Measurements from ENCODE around the gene NEU2. TPM values are rescaled to one million over a fixed set of nuclear protein-coding genes. Genes with fewer than 3 reads are reported as not detected.

NEU2 gene
- polyA plus RNA-seq, 6 donors from 2014 or later = not detected

DNA sequence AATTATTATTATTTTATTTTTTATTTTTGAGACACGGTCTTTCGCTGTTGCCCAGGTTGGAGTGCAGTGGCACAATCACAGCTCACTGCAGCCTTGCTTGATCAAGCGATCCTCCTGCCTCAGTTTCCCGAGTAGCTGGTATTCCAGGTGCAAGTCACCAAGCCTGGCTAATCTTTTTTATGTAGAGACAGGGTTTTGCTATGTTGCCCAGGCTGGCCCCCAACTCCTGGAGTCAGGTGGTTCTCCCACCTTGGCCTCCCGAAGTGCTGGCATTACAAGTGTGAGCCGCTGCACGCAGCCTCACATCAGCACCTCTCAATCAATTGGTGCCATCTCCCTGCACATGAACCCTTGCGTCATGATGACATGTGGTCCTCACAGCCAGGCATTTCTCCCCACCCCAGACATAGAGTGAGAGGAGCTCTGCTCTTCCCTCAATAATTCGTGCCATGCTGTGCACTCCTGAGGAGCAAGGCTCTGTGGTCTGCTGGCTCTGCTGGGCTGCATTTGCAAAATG is 33.5 kb downstream of the NEU2 start:
- Mint-ChIP-seq H3K27me3 (no peaks in the 10 kb centered on the region), H3K9me3 (no peaks in the 10 kb centered on the region), H3K4me1 (peaks cover 55 to 88% (median 78%) of the 10 kb centered on the region in 3 donors), H3K4me3 (peak overlapping the region in 4 of 8 donors; percentile 47 to 85 (median 69)), H3K27ac (peak overlapping the region in 5 of 6 donors; percentile 21 to 92 (median 60)), H3K36me3 (peaks cover 5 to 7% of the 10 kb centered on the region in 2 donors)
- ATAC-seq (ENCODE audit: low read depth in 2 of 2) (no peak), DNase-seq (no peak)

- peaks cover 48 to 78% (median 64%) of the 10 kb centered on the region in 3 donors for H3K4me1 Mint-ChIP-seq
- DNase-seq (no peak), ATAC-seq (ENCODE audit: low read depth in 2 of 2) (peak in 1 of 2 donors; percentile 35)
- peak overlapping the region; percentile 68 to 91 (median 80) for H3K4me3 Mint-ChIP-seq
- H3K27ac Mint-ChIP-seq = peak overlapping the region; percentile 89 to 99 (median 93)
- peaks cover 0 to 2% (median 0%) of the 10 kb centered on the region in 7 donors for H3K9me3 Mint-ChIP-seq
- H3K36me3 Mint-ChIP-seq = peaks cover 10 to 15% of the 10 kb centered on the region in 2 donors
- no peaks in the 10 kb centered on the region for H3K27me3 Mint-ChIP-seq
Observed at GRCh38 chr2:233068762-233069418, 36.4 kb downstream of the NEU2 start.

DNA sequence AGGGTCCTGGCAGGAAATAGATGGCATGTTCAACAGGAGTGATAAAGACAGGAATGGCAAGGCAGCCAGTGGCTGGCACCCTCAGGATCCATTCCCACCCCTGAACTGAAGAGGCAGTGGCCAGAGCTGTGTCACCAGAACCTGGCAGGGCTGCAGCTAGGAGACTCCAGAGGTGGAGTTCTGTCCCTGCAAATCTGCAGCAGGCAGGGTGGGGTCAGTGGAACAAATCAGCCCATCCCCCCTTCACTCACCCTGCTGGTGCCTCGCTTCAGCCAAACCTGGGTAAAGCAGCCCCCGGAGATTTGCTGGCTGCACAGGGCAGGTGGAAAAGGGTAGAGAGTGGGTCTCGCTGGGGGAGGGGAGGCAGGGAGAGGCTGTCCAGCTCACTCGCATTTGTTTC is 40.4 kb downstream of the NEU2 start:
- no peak for DNase-seq
- peaks cover 5 to 15% of the 10 kb centered on the region in 2 donors for H3K36me3 Mint-ChIP-seq
- H3K4me3 Mint-ChIP-seq = peak overlapping the region in 3 of 8 donors; percentile 16 to 23 (median 22)
- H3K27ac Mint-ChIP-seq = peak overlapping the region in 3 of 6 donors; percentile 73 to 87 (median 75)
- no peak for ATAC-seq (ENCODE audit: low read depth in 2 of 2)
- peaks cover 0 to 2% (median 0%) of the 10 kb centered on the region in 7 donors for H3K9me3 Mint-ChIP-seq
- H3K27me3 Mint-ChIP-seq = no peaks in the 10 kb centered on the region
- H3K4me1 Mint-ChIP-seq = peaks cover 39 to 45% (median 42%) of the 10 kb centered on the region in 3 donors

DNA sequence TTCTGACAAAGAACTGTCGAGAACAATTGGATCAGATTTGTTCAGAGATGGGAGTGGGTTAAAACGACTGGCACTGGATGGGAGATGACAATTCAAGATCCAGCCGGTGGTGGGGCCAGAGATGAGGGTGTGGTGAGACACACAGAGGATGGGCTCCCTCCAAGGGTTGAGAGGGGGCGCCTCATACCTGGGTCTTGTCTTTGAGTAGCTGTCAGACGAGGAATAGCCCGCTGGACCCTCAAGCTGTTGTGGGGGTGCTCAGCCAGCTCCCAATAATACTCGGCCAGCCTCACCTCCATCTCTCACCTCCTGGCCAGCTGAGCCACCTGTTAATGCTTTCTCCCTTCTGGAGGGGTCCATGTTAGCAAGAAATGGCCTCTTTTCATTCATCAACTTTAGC is 41.6 kb downstream of the NEU2 start:
- Mint-ChIP-seq H3K9me3 (peaks cover 0 to 2% (median 0%) of the 10 kb centered on the region in 7 donors), H3K4me3 (no peak overlapping the region), H3K4me1 (peaks cover 39 to 45% (median 40%) of the 10 kb centered on the region in 3 donors), H3K27ac (no peak overlapping the region), H3K36me3 (peaks cover 7 to 10% of the 10 kb centered on the region in 2 donors), H3K27me3 (no peaks in the 10 kb centered on the region)
- DNase-seq = no peak
- ATAC-seq (ENCODE audit: low read depth in 2 of 2) = no peak

- peaks cover 17 to 23% of the 10 kb centered on the region in 2 donors for H3K36me3 Mint-ChIP-seq
- no peaks in the 10 kb centered on the region for H3K27me3 Mint-ChIP-seq
- DNase-seq (no peak), ATAC-seq (ENCODE audit: low read depth in 2 of 2) (no peak)
- H3K4me3 Mint-ChIP-seq = no peak overlapping the region
- H3K4me1 Mint-ChIP-seq = peaks cover 40 to 45% (median 41%) of the 10 kb centered on the region in 3 donors
- no peak overlapping the region for H3K27ac Mint-ChIP-seq
- peaks cover 0 to 2% (median 0%) of the 10 kb centered on the region in 7 donors for H3K9me3 Mint-ChIP-seq
Observed at GRCh38 chr2:233075141-233075965, 42.9 kb downstream of the NEU2 start.

DNA sequence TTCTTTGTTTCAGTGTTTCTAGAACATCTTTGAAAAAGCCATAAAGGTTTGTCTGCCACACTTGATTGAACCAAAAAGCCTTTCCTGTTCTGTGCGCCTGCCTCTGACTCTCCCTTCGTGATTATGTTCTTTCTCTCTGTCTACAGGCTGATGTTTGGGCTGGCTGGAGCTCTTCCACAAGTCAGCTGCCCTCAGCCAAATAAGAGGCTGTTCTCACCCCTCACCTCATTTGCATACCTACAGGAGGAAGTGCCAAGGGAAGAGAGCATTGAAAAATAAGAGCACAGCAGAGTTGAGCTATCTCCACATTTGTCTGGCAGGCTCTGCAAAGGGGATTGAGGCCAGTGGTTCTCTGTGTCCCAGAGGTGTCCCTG is 43.5 kb downstream of the NEU2 start:
- H3K4me1 Mint-ChIP-seq = peaks cover 41 to 45% (median 42%) of the 10 kb centered on the region in 3 donors
- H3K27ac Mint-ChIP-seq = no peak overlapping the region
- no peak overlapping the region for H3K4me3 Mint-ChIP-seq
- peaks cover 0 to 2% (median 0%) of the 10 kb centered on the region in 7 donors for H3K9me3 Mint-ChIP-seq
- H3K36me3 Mint-ChIP-seq = peaks cover 19 to 28% of the 10 kb centered on the region in 2 donors
- peak; percentile 84 to 87 for ATAC-seq (ENCODE audit: low read depth in 2 of 2)
- DNase-seq = peak; percentile 81
- no peaks in the 10 kb centered on the region for H3K27me3 Mint-ChIP-seq

DNA sequence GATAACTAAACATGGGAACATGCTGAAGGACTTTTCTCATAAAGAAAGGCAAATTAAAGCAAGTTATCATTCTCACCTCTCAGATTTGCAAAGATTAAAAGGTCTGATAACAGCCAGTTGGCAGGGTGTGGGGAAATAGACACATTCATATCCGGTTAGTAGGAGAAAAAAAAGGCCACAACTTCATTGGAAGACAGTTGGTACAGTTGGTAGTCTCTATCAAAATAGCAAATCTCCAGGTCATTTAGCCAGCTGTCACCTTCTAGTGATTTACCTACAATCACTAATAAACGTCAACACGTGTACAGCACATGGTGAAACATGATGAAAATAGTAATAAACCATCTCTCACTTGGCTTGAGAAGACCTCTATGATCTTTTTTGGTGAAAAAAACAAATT is 44.3 kb downstream of the NEU2 start:
- Mint-ChIP-seq H3K4me1 (peaks cover 43 to 46% (median 43%) of the 10 kb centered on the region in 3 donors), H3K27ac (peak overlapping the region in 1 of 6 donors; percentile 49), H3K9me3 (peaks cover 0 to under 1% (median 0%) of the 10 kb centered on the region in 7 donors), H3K4me3 (peak overlapping the region in 2 of 8 donors; percentile 65 to 79), H3K36me3 (peaks cover 20 to 23% of the 10 kb centered on the region in 2 donors), H3K27me3 (no peaks in the 10 kb centered on the region)
- DNase-seq (no peak), ATAC-seq (ENCODE audit: low read depth in 2 of 2) (no peak)

- no peaks in the 10 kb centered on the region for H3K27me3 Mint-ChIP-seq
- H3K4me1 Mint-ChIP-seq = peaks cover 68 to 70% (median 68%) of the 10 kb centered on the region in 3 donors
- H3K27ac Mint-ChIP-seq = peak overlapping the region in 4 of 6 donors; percentile 83 to 100 (median 94)
- ATAC-seq (ENCODE audit: low read depth in 2 of 2) (peak; percentile 10 to 13), DNase-seq (peak; percentile 59)
- no peaks in the 10 kb centered on the region for H3K9me3 Mint-ChIP-seq
- H3K36me3 Mint-ChIP-seq = peaks cover 20 to 23% of the 10 kb centered on the region in 2 donors
- peak overlapping the region in 7 of 8 donors; percentile 72 to 93 (median 85) for H3K4me3 Mint-ChIP-seq
Observed at GRCh38 chr2:233079473-233079877, 47.0 kb downstream of the NEU2 start.

DNA sequence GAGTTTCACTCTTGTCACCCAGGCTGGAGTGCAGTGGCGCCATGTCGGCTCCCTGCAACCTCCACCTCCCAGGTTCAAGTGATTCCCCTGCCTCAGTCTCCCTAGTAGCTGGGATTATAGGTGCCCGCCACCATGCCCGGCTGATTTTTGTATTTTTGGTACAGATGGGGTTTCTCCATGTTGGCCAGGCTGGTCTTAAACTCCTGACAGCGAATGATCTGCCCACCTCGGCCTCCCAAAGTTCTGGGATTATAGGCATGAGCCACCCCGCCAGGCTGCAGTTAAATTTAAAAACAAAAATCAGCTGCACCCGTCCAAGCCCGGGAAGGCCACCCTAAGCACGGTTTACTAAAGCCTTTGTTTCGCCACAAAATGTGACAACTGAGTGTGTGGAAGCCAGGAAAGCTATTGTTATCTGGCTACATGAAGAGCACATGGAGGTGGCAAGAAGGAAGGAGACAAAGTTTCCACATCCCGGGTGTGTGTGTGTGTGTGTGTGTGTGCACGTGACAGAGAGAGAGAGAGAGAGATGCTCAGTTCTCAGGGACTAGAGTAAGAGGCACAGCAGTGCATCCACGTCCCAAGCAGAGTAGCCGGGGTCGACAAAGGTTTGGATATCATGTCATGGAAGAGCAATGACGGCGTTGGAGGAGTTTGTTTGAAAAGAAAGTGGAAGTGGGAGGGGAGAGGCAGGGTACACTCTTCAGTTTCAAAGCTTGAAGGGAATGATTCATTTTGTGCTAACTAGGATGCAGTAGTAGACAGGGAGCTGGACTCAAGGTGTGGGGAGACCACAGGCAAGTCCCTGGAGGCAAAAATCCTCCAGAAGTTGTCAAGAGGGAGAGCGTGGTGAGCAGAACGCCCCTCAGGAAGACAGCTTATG is 47.7 kb downstream of the NEU2 start:
- no peak for DNase-seq
- Mint-ChIP-seq H3K27me3 (no peaks in the 10 kb centered on the region), H3K4me3 (peak overlapping the region in 7 of 8 donors; percentile 67 to 93 (median 85)), H3K9me3 (no peaks in the 10 kb centered on the region), H3K36me3 (peaks cover 20 to 26% of the 10 kb centered on the region in 2 donors), H3K4me1 (peaks cover 70 to 77% (median 75%) of the 10 kb centered on the region in 3 donors), H3K27ac (peak overlapping the region in 4 of 6 donors; percentile 97 to 100 (median 99))
- no peak for ATAC-seq (ENCODE audit: low read depth in 2 of 2)

GRCh38 chr2:233080836-233081229 is 48.4 kb downstream of the NEU2 start:
- Mint-ChIP-seq H3K9me3 (no peaks in the 10 kb centered on the region), H3K4me3 (peak overlapping the region in 6 of 8 donors; percentile 65 to 93 (median 87)), H3K36me3 (peaks cover 20 to 30% of the 10 kb centered on the region in 2 donors), H3K4me1 (peaks cover 76 to 84% (median 81%) of the 10 kb centered on the region in 3 donors), H3K27me3 (no peaks in the 10 kb centered on the region), H3K27ac (peak overlapping the region in 4 of 6 donors; percentile 99 to 100 (median 99))
- ATAC-seq (ENCODE audit: low read depth in 2 of 2) = no peak
- DNase-seq = no peak

DNA sequence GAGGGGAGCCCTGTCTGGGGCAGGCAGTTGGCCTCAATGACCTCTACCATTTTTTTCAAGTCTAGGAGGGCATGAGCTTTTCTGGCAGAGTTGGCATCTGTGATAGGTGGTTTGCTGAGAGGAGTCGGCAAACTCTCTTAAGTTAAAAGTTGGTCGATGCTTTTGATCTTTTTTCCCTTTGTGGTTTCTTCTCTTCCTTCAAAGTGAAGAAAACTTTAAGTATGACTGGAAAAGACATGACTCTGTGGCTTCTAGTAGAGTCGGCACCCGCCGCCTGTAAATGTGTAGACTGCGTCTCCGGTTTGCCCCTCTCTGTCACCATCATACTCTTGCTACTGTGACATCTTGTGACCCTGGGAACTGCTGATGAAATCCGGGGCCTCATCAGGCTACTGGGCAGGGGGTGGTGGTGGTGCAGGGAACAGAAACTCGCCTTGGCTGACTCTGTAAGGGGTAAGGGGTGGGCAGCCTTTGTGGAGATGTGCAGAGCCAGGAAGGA is 48.8 kb downstream of the NEU2 start:
- H3K27ac Mint-ChIP-seq = peak overlapping the region in 4 of 6 donors; percentile 99 to 100 (median 99)
- peak overlapping the region in 7 of 8 donors; percentile 65 to 93 (median 89) for H3K4me3 Mint-ChIP-seq
- peaks cover 79 to 88% (median 86%) of the 10 kb centered on the region in 3 donors for H3K4me1 Mint-ChIP-seq
- H3K27me3 Mint-ChIP-seq = no peaks in the 10 kb centered on the region
- peak; percentile 22 to 24 for ATAC-seq (ENCODE audit: low read depth in 2 of 2)
- DNase-seq = no peak
- peaks cover 20 to 30% of the 10 kb centered on the region in 2 donors for H3K36me3 Mint-ChIP-seq
- no peaks in the 10 kb centered on the region for H3K9me3 Mint-ChIP-seq

DNA sequence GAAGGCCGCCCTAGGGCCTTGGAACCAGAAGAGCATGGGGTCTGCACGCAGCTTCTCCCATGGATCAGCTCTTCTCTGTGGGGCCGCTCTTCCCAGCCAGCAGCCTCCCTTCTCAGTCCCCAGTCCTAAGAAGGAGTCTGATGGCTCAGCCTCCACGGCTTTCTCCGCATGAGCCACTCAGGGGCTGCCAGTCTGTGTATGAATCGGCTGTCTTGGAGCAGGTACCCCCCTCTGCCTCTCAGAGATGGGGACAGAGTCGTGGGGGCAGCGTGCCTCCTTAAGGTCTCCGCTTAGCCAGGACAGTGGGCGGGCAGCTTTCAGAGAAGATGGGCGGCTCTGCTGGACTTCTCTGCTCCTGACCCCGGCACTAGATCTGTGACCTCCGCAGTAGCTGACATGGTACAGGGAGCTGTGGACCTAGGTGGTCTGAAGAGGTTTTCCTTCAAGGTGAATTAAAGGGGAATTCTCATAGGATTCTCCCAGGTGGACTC is 49.3 kb downstream of the NEU2 start:
- Mint-ChIP-seq H3K27me3 (no peaks in the 10 kb centered on the region), H3K4me3 (peak overlapping the region in 7 of 8 donors; percentile 65 to 93 (median 89)), H3K9me3 (no peaks in the 10 kb centered on the region), H3K4me1 (peaks cover 81 to 93% (median 91%) of the 10 kb centered on the region in 3 donors), H3K27ac (peak overlapping the region in 4 of 6 donors; percentile 99 to 100 (median 99)), H3K36me3 (peaks cover 24 to 33% of the 10 kb centered on the region in 2 donors)
- ATAC-seq (ENCODE audit: low read depth in 2 of 2) (no peak), DNase-seq (no peak)
